HG02943 (cell line): ENCODE measurements around the gene GPX4.
"Not testable (repeated sequence)": the region's sequence is repeated elsewhere in the genome, so short reads cannot be mapped to it uniquely, and the experiment has no call there.

Experiments
- ATAC-seq: cut with Tn5 transposase; IDR thresholded peaks from one replicate; pipeline ENCODE4 v1.9.1; 2021; ENCODE audit warnings: mild to moderate bottlenecking, low read depth, moderate library complexity; ENCODE audit not compliant: unreplicated experiment

Gene GPX4

DNA sequence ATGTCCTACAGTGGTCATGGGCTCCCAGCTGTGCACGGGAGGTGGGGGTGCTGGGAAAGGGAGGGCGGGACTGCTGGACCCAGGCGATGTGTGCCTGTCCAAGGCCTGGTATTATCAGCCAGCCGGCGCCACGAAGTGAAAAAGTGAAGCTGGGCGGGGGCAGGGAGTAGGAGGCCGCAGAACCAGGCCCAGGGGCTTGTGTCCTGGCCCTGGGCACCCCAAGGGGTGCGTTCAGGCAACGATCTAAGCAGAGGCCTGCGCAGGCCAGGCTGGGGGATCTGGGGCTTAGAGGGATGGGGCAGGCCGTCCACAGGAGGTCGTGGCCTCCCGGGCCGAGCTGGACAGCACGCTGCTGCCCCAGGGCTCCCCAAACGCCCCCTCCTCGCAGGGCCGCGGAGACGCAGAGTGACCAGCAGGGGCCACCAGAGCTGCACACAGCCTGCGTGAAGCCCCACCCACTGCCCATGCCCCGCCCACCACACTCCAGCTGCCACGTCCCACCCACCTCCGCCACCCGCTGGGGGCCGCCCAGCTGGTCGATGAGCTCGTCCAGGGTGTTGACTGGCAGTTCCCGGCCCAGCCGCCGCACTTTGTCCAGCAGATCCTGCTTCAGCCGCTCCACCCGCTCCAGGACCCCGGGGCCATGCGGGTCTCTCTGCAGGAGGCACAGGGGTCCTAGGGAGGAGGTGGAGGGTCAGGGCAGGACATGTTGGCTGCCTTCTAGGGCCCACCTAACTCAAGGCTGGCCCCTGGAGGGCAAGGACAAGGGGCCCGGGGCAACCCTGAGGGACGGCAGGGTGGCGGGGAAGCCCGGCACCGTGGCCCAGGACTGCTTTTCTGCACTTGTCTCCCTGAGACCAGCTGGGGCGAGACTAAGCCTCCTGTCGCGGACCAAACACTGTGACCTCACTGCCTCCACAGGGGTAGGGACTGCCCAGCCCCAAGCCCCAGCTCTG is 9.5 kb downstream of the GPX4 start:
- no peak for ATAC-seq

DNA sequence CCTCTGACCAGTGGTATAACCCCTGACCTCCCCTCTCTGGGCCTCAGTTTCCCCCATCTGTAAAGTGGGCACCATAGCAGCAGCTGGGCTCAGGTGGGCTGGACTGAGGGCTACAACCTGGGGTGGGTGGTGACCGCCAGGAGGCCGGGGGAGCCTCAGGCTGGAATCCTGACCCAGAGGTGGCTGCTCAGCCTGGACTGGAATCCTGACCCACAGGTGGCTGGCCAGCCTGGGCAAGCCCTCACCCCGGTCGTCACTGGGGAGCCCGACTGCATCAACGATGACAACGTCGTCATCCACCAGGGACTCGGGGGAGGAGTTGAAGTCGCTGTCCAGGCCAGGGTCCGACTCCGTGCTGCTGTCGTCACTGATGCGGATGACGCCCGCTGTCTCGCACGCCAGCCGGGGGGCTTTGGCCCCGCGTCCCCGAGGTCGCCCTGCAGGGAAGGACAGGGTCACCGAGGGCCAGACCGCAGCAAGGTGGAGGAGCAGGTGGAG is 10.2 kb downstream of the GPX4 start:
- no peak for ATAC-seq

DNA sequence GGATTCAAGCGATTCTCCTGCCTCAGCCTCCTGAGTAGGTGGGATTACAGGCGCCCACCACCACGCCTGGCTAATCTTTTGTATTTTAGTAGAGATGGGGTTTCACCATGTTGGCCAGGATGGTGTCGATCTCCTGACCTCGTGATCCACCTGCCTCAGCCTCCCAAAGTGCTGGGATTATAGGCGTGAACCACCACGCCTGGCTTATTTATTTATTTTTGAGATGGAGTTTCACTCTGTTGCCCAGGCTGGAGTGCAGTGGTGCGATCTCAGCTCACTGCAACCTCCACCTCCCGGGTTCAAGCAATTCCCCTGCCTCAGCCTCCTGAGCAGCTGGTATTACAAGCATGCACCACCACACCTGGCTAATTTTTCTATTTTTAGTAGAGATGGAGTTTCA is 10.9 kb downstream of the GPX4 start:
- not testable (repeated sequence) for ATAC-seq

DNA sequence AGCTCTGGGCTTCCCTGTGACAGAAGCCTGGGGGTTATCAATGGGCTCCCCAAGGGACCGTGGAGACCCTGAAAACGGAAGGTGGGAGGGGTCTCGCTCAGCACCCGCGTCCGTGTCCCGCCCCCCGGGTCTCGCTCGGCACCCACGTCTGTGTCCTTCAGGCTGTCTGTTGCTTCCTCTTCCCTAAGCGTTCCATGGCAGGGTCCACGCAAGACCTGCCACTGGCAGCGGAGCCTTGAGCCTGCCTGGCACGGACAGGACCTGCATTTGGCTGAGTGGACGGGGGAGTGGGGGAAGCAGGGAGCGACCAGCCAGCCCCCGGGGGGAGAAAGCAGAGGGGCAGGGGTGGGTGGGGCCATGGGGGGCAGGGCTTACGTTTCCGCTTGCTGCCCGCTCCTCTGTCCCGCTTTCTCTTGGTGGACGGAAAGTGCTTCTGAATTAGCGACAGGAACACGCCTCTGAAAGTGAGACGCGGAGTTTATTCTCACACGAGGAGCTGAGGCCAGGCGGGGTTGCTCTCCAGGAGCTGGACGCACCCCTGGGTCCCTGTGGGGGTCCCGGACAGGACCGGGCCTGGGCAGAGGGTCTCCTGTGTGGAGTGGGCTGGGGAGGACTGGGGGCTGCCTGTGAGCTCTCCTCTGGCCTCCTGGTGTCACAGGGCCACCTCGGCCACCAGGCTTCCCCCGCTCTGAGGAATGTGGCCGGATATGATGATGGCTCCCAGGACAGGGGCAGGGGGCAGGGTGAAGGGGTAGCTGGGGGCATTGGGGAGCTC is 12.0 kb downstream of the GPX4 start:
- no peak for ATAC-seq

DNA sequence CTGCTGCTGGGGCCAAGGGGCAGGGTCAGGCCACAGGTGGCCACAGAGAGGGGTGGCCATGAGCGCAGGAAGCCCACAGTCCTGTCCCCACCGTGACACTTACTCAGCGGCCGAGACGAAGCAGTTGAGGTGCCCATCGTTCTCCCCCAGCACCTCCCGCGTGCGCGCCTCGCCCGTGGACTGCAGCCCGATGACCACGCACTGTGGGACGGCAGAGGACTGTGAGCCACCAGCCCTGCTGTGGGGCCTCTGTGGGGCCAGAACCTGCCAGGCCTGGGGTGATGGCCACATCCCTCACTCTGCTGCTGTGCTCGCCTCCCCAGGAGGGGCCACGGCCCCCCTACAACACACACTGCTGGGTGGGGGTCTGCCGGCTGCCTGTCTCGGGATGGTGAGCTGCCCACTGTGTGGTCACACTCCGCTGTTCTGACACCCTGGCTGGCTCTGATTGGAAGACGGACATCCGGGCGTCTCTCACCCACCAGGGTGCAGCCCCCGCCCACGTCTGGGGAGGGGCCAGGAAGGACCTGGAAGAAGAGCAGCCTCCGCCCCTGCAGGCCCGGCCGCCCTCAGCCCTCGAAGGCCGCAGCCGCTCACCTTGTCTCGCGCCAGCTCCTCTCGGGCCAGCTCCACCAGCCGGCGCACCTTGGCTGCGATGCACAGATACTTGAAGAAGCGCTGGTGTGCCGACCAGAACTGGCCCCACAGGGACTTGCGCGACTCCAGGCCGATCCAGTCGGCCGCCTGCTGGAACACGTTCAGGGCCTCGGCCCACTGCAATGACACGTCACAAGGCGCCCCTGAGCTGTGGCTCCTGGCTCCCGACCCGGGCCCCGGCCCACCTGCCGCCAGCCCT is 13.2 kb downstream of the GPX4 start:
- no peak for ATAC-seq

DNA sequence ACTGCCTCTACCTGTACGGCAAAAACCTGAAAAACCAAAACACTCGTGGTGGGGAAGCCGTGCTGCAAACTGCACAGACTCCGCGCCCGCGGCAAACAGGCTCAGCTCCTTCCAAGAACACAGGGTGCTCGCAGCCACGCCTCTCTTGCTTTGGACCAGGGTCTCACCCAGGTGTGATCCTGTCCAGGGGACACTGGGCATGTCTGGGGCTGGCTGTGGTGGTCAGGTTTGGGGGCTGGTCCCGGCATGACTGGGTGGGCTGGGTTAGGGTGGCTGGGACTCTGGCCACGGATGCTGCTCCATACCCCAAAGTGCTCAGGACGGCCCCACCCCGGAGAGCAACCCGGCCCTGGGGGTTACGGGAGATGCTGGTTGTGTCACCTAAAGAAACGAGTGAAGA is 13.9 kb downstream of the GPX4 start:
- ATAC-seq = no peak

DNA sequence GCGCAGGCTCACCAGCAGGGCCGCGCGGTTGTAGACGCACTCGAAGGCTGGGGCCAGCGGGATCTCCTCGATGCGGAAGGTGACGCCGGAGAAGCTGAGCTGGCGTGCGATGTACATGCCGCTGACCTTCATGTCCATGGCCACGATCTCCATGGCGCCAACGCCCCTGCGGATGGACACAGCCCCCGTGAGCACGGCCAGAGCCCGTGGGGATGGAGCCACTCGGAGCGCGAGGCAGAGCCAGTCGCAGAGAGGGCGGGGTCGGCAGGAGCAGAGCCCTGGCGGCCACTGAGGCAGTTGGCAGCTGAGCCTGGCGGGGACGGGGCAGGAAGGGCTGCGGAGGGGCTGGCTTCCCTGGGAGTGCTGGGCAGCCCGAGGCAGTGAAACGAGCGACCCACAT is 15.2 kb downstream of the GPX4 start:
- no peak for ATAC-seq

DNA sequence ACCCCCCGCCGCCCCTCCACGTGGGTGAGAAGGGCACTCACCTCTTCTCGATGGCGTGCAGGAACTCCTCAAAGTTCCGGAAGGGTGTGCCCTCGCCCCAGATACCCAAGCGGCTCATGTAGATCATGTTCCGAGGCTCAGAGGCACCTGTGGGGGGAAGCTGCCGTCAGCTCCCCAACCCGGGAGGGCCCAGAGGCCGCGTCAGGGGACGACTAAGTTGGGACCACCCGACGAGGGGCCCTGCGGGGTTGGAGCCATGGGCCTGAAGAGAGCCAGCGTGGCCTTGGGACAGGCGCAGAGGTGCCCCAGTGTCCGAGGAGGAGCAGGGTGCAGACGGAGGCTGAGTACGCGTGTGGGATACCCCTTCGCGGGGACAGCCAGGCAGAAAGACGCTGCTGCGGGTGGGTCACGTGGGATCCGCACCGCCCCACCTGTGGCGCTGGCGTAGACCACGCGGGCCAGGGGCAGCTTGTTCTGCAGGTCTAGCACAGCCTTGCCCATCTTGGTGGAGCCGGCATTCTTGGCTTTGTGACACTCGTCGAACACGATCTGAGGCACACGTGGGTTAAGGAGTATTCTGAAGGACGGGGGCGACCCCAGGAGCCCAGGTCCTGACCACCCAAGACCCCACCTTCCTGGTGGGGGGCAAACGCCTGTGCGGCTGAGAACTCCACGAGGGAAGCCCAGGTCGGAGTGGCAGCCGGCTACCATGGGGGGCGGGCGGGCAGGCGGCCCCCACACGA is 15.9 kb downstream of the GPX4 start:
- no peak for ATAC-seq

DNA sequence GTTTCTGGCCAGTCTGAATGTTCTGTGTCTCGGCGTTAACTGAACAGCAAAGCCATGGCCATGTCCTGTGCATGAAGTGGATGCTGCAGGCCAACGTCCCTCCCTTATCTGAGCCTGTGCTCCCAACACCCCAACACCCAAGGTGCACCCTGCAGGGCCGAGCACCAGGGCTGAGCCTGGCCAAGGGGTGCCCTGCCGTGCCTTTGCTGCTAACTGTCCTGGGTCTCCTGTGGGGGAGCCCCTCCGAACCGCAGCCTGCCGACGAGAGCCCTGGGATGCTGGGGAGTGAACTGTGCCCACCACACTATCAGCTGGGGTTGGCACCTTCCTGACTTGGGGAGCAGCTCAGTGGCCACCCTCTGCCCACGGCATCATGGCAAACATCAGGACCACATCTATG is 17.6 kb downstream of the GPX4 start:
- no peak for ATAC-seq

DNA sequence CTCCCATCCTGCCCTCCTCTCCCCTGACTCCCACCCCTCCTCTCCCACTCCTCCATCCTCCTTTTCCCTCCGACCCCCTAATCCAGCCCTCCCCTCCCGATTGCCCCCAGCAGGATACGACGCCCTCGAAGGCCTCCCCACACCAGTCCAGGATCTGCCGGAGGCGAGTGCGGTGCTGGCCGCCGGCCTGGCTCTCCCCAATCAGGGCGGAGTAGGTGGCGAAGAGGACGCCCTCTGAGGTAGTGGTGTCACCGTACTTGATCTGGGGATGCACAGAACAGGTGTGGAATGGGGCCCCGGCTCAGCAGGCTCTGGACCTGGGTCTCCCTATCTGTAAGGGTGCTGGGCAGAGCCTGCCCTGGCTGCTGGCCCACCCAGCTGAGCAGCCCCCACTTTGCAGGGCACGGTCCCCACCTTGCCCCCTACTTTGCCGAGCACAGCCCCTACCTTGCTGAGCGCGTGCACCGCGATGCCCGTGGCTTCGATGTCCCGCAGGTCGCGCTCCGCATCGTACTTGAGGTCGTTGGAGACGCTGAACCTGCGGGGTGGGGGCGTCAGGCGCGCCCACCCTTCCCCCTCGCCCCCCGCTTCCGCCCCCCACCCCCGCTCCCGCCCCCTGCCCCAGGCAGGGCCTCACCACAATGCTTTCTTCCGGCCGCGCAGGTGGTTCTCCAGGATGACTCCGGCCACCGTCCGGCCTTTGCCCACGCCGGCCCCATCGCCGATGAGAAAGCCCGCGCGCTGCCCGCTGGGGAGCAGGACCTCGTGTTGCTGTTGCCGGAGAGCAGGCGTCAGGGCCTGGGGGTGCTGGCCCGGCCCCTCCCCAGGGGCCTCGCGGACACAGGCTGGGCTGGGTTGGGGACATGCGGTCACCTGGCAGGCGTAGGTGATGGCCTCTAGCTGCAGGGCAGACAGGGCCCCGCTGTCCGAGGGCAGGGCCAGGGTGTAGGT is 18.5 kb downstream of the GPX4 start:
- ATAC-seq = no peak

DNA sequence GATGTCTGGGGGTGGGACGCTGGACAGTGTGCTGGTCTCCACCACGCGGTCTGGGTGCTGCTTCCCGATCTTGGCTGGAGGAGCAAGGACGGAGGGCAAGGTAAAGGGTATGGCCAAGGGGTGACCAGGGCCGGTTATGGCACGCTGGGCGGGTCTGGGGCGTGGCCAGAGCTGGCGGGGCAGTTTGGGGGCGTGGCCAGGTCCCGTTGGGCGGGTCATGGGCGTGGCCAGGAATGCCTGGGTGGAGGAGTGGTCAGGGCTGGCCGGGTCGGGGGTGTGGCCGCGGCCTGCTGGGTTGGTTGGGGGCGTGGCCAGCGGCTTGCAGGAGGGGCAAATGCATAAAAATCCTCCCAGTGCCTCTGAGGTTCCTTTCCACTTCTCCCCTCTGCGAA is 19.2 kb downstream of the GPX4 start:
- ATAC-seq = no peak

DNA sequence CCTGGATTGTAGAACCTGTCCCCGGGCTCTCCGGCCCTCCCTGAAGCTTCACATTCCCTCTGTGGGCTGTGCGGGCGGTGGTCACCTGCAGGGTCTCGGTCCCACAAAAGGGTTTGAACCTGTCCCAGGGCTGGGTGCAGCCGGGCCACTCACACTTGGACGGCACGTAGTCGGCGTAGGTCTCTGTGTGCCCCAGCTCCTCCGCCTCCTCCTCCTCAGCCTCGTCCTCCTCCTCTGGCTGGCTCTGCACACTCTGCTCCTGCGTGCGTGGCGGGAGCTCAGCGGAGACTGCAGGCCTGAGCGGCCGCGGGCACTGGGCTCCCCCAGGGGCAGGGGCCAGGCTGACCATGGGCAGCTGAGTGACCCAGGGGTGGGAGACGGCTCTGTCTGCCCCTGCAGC is 19.6 kb downstream of the GPX4 start:
- ATAC-seq = no peak

DNA sequence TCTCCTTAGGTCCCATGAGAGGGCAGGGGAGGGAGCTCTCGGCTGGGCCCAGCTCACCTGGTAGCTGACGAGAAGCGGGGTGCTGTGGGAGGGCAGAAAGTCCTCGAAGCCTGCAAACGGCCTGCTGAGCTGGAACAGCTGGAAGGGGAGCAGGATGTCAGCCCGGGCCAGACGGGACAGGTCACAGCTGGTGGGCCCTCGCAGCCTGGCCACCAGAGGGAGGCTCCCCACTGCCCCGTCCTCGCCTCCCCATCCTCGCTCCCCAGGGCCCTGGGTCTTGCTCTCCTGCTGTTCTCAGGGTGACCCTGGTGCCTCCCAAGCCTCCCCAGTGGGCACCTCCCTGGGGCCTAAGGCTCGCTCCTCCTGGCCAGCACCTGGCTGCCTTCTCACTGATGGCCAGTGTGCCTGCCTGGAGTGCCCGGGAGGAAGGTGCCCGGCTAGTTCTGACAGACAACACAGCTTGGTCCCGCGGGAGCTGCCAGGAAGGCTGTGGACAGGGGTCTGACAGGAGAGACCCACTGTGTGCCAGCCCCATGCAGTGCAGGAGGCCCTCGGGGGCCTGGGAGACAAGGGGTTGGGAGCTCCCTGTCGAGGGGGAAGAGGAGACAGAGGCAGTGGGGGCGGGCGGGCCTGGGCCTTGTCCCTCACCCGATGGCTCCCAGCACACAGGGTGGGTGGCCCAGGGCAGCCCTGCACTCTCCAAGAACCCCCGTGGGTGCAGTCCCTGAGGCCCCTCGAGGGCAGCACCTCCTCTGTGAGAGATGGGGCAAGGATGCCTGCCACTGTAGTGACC is 20.3 kb downstream of the GPX4 start:
- no peak for ATAC-seq

DNA sequence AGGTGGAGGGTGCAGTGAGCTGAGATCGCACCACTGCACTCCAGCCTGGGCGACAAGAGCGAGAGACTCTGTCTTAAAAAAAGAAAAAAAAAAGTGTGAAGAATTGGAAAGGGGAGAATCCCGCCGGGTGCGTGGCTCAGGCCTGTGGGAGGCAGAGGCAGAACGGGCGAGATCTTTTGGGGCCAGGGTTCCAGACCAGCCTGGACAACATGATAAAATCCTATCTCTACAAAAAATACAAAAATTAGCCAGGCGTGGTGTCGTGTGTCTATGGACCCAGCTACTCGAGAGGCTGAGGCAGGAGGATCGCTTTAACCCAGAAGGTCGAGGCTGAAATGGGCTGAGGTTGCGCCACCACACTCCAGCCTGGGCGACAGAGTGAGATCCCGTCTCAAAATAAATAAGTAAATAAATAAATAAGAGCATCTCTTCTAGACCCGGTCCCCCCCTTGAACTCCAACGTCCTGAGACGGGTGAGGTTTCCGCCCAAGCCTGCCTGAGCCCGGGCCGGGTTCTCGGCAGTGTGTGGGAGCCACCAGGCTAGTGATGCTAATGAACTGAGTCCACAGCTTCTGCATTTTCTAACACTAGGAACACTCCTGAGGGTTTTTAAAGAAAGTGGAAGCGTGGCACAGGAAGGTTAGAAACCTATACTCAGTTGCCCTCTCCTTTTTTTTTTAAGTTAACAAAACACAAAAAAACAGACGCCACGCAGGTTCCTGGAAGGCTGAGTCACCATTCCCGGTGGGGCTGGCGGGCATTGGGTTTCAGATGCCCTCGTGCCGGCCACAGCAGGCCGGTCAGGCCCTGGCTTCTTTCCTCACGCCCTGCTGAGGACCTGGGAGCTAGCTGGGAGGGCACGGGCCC is 22.0 kb downstream of the GPX4 start:
- ATAC-seq = no peak

DNA sequence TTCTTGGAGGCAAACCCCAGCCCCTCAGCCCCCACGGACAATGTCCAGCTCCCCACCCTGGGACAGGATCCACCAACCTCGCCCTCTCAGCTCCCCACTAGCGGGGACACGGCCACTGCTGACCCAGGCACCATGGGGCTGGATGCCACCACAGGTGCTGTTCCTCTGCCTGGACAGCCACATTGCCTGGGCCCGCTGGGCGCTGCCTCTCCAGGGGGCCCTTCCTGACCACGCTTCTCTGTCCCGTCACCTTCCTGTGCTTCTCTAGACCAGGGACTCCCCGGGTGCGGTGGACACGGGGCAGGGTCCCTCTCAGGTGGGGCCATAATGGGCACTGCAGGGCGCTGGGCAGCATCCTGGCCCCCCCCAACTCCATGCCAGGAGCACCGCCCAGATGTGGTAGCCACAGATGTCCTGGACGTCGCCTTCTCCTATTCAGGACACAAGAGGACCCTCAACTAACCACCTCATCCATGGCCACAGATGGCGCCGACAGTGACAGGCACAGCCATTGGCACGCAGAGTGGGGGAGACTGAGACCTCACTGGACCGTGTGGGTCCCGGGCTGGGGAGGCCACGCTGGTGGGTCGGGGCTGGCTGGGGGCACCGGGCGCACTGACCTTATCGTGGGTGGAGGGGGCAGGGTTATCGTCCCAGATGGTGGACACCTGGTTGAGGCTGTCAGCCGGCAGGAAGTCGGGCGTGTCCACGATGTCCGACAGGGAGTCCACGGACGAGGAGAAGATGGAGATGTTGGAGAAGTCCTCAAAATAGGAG is 23.4 kb downstream of the GPX4 start:
- no peak for ATAC-seq

DNA sequence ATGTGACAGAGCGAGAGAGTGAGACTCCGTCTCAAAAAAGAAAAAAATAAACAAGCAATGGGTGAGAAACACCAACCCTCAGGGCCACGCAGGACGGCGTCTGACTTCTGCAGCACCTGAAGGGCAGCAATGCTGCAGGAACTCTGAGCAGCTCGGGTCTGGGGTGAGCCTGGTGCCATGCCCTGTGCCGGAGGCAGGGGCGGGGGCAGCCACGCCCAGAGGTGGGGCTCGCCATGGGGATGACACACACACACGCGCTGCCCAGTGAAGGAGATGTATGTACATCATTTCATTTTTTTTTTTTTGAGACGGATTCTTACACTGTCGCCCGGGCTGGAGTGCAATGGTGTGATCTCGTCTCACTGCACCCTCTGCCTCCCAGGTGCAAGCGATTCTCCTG is 24.3 kb downstream of the GPX4 start:
- no peak for ATAC-seq
